K562 (cell line): Measurements from ENCODE around the gene PHPT1. TPM values are rescaled to one million over a fixed set of nuclear protein-coding genes. Genes with fewer than 3 reads are reported as not detected.

Source experiments
- BACH1 ChIP-seq: fragments of 200-800 bp; sonication (Bioruptor generic); IDR thresholded peaks from 2 replicates; pipeline ENCODE4 v1.6.1; 2016; ENCODE audit warnings: missing genetic modification characterization, missing compliant biosample characterization
- CBFA2T3 ChIP-seq: fragments of 450-650 bp; IDR thresholded peaks from 2 replicates; pipeline ENCODE4 v1.6.1; 2017
- CBX3 ChIP-seq, 2 experiments: IDR thresholded peaks; 1 replicate in 1 of 2; 2 replicates in 1 of 2; pipeline ENCODE4 v1.6.1; 2012; ENCODE audit warnings: inconsistent platforms in 2 of 2, low read length in 2 of 2, borderline replicate concordance in 1 of 2, control low read depth in 1 of 2
- ETV1 ChIP-seq: fragments of 450-650 bp; conservative IDR thresholded peaks from 2 replicates; pipeline ENCODE4 v1.6.1; 2016; ENCODE audit warnings: missing genetic modification characterization, control low read depth, low read depth, missing compliant biosample characterization
- FUS ChIP-seq: fragments of 200-400 bp; formaldehyde crosslinking; optimal IDR thresholded peaks from 2 replicates; pipeline ENCODE3; 2017; ENCODE audit warnings: low read depth, low read length
- HDAC2 ChIP-seq: fragments of 450-650 bp; IDR thresholded peaks from 2 replicates; pipeline ENCODE4 v1.6.1; 2016; ENCODE audit warnings: mild to moderate bottlenecking
- HLTF ChIP-seq: fragments of 450-650 bp; IDR thresholded peaks from 2 replicates; pipeline ENCODE4 v1.6.1; 2016
- HNRNPUL1 ChIP-seq: fragments of 200-400 bp; formaldehyde crosslinking; IDR thresholded peaks from 2 replicates; pipeline ENCODE4 v1.6.1; 2017; ENCODE audit warnings: low read length
- HOXB6 ChIP-seq: fragments of 250-450 bp; sonication (Bioruptor Pico); IDR thresholded peaks from 2 replicates; pipeline ENCODE4 v1.5.1; 2022; ENCODE audit warnings: mild to moderate bottlenecking, borderline replicate concordance
- IRF1 ChIP-seq: sonication (generic); formaldehyde crosslinking; IDR thresholded peaks from 2 replicates; pipeline ENCODE4 v1.8.0; 2022; ENCODE audit warnings: missing genetic modification reagents, mild to moderate bottlenecking, borderline replicate concordance
- KHSRP ChIP-seq: fragments of 450-650 bp; IDR thresholded peaks from 2 replicates; pipeline ENCODE4 v1.6.1; 2017
- MAZ ChIP-seq, 2 experiments: fragments of 450-650 bp in 1 of 2; sonication (generic) in 1 of 2; formaldehyde crosslinking; IDR thresholded peaks in 1 of 2; conservative IDR thresholded peaks in 1 of 2; 2 replicates each; pipeline versions ENCODE4 v1.4.0 to v1.5.0; 2020; ENCODE audit warnings: mild to moderate bottlenecking in 1 of 2, missing genetic modification reagents in 1 of 2
- NONO ChIP-seq, 2 experiments: fragments of 200-400 bp in 1 of 2; fragments of 450-650 bp in 1 of 2; formaldehyde crosslinking in 1 of 2; IDR thresholded peaks; 2 replicates each; pipeline ENCODE4 v1.6.1; 2017; ENCODE audit warnings: low read depth in 2 of 2, mild to moderate bottlenecking in 2 of 2, moderate library complexity in 2 of 2, low read length in 1 of 2
- PCBP2 ChIP-seq: fragments of 200-400 bp; formaldehyde crosslinking; IDR thresholded peaks from 2 replicates; pipeline ENCODE4 v1.6.1; 2018; ENCODE audit warnings: low read length, low read depth, mild to moderate bottlenecking, moderate library complexity; ENCODE audit not compliant: poor library complexity, severe bottlenecking
- PURB ChIP-seq: sonication (generic); formaldehyde crosslinking; IDR thresholded peaks from 2 replicates; pipeline ENCODE4 v1.9.0; 2021; ENCODE audit warnings: low read depth, mild to moderate bottlenecking, missing genetic modification reagents
- REST ChIP-seq, 2 experiments: fragments of 450-650 bp; formaldehyde crosslinking in 1 of 2; IDR thresholded peaks; 2 replicates each; pipeline versions ENCODE4 v1.4.0 to v1.6.1; 2014 to 2020; ENCODE audit warnings: mild to moderate bottlenecking in 2 of 2, borderline replicate concordance in 1 of 2, low read depth in 1 of 2
- SMARCC2 ChIP-seq: fragments of 450-650 bp; IDR thresholded peaks from 2 replicates; pipeline ENCODE4 v1.6.1; 2017; ENCODE audit warnings: antibody characterized with exemption, moderate library complexity, mild to moderate bottlenecking, low read depth
- TBL1XR1 ChIP-seq, 2 experiments: IDR thresholded peaks; 2 replicates each; pipeline ENCODE4 v1.6.1; 2012; ENCODE audit warnings: improper control_type of control experiment in 2 of 2, low read length in 2 of 2, mild to moderate bottlenecking in 1 of 2
- ZBED1 ChIP-seq: IDR thresholded peaks from 2 replicates; pipeline ENCODE4 v1.6.1; 2014
- ZNF124 ChIP-seq: sonication (generic); formaldehyde crosslinking; IDR thresholded peaks from 2 replicates; pipeline ENCODE4 v1.8.1; 2022; ENCODE audit warnings: missing genetic modification reagents
- ZNF224 ChIP-seq: sonication (generic); formaldehyde crosslinking; IDR thresholded peaks from 2 replicates; pipeline ENCODE4 v1.8.0; 2022; ENCODE audit warnings: mild to moderate bottlenecking, missing genetic modification reagents
- ZNF23 ChIP-seq: fragments of 250-450 bp; sonication (Bioruptor Pico); IDR thresholded peaks from 2 replicates; pipeline ENCODE4 v1.4.0; 2020; ENCODE audit warnings: mild to moderate bottlenecking
- polyA plus RNA-seq, 8 experiments: library from polyadenylated mRNA; depleted of rRNA in 4 of 8; stranded (reverse) in 5 of 8; unstranded in 3 of 8; fragments of >200 nt; fragmentation: Nextera tagmentation in 2 of 8; fragmentation: Illumina TruSeq in 1 of 8; extraction: Ambion mirVana in 2 of 8; extraction: Trizol in 1 of 8; gene quantifications; 2 replicates each; pipeline versions ENCODE4 v1.2.1 to v1.2.3, GENCODE V29; 2011 to 2014; ENCODE audit warnings: inconsistent platforms in 1 of 8, missing spikeins in 1 of 8
- total RNA-seq, 7 experiments: library from RNA; depleted of rRNA in 6 of 7; stranded (reverse); fragments of >200 nt in 6 of 7; fragmentation: Illumina TruSeq in 2 of 7; extraction: Trizol in 2 of 7; gene quantifications; 2 replicates each; pipeline versions ENCODE4 v1.2.1 to v1.2.3, GENCODE V29; 2011 to 2021; ENCODE audit warnings: low replicate concordance in 1 of 7

PHPT1 gene
- total and polyA plus RNA-seq, 9 of the 15 experiments (the other 6 are each of a cell fraction or from before 2014, with no cell fraction given) = 20.9 to 166 (median 129) TPM

GRCh38 chr9:136885950-136886578, 36.9 kb downstream of the PHPT1 start, which contains the start of gene TRAF2 (continued):
- TF ChIP-seq REST (IDR thresholded peaks at IDR 0.05; ENCODE audit: borderline replicate concordance) = peak; percentile 49
- TF ChIP-seq REST (CRISPR knock-in tag; IDR thresholded peaks at IDR 0.05; ENCODE audit: low read depth) = peak; percentile 78; the same call in 1 of the 2 replicates
- TF ChIP-seq ZNF124 (CRISPR knock-in tag) = no peak
- no peak for TF ChIP-seq HLTF
- no peak for TF ChIP-seq BACH1
- no peak for TF ChIP-seq HOXB6 (CRISPR knock-in tag)
- no peak for TF ChIP-seq PCBP2
- no peak for TF ChIP-seq ETV1 (tag)
- no peak for TF ChIP-seq KHSRP
- no peak for TF ChIP-seq PURB (CRISPR knock-in tag)
- no peak for TF ChIP-seq ZNF224
- 0 out of 2 replicates have a peak, but pooled peaks have one; percentile 18 for TF ChIP-seq ZBED1
- TF ChIP-seq ZNF23 (CRISPR knock-in tag) = no peak
- TF ChIP-seq FUS = no peak
- TF ChIP-seq CBFA2T3 = no peak
- peak; percentile 49 to 59; a peak in 3 of 4 replicates for TF ChIP-seq MAZ (CRISPR knock-in tag; conservative IDR thresholded peaks at IDR 0.05 in 1 of 2, IDR thresholded peaks at IDR 0.05 in 1 of 2)
- no peak for TF ChIP-seq SMARCC2
- no peak for TF ChIP-seq CBX3 (IDR thresholded peaks at IDR 0.05; ENCODE audit: borderline replicate concordance in 1 of 2, low read length in 2 of 2)
- no peak for TF ChIP-seq TBL1XR1 (IDR thresholded peaks at IDR 0.05; ENCODE audit: low read length in 2 of 2)
- TF ChIP-seq HDAC2 = no peak
- TF ChIP-seq IRF1 (CRISPR knock-in tag) = no peak
- peak in 1 of 2 experiments; percentile 59; a peak in 1 of 4 replicates for TF ChIP-seq NONO (IDR thresholded peaks at IDR 0.05; ENCODE audit: low read depth in 2 of 2, low read length in 1 of 2)
- no peak for TF ChIP-seq HNRNPUL1
